OCI-LY3 (cell line): ENCODE results near the gene ROR1.
"Not testable (repeated sequence)": the region's sequence is repeated elsewhere in the genome, so short reads cannot be mapped to it uniquely, and the experiment has no call there.

ENCODE experiments used
- H2AFZ ChIP-seq: fragments of 200-600, 300-600 bp; shearing (Covaris generic); 2 replicates; pipeline ENCODE4 v1.6.0; 2014; ENCODE audit warnings: antibody characterized with exemption, low read depth, low read length
- H3K27ac ChIP-seq: fragments of 200-600, 300-600 bp; sonication (generic); 2 replicates; pipeline ENCODE4 v1.5.1; 2014; ENCODE audit warnings: mild to moderate bottlenecking, low read length, moderate library complexity, mixed read lengths
- H3K27me3 ChIP-seq: fragments of 200-600, 300-600 bp; sonication (generic); 2 replicates; pipeline ENCODE4 v1.6.1; 2014; ENCODE audit warnings: low read depth, low read length, mixed read lengths
- H3K36me3 ChIP-seq: fragments of 200-600, 300-600 bp; sonication (generic); replicated peaks from 2 replicates; pipeline ENCODE3; 2014; ENCODE audit warnings: low read depth, low read length, mixed read lengths
- H3K4me1 ChIP-seq: fragments of 300-600, 200-600 bp; sonication (generic); 2 replicates; pipeline ENCODE4 v1.6.1; 2014; ENCODE audit warnings: low read length, mixed read lengths
- H3K4me2 ChIP-seq: fragments of 200-600, 300-600 bp; sonication (generic); 2 replicates; pipeline ENCODE4 v1.6.1; 2014; ENCODE audit warnings: low read length, mixed read lengths
- H3K4me3 ChIP-seq: fragments of 300-600, 200-600 bp; sonication (generic); 2 replicates; pipeline ENCODE4 v1.5.1; 2014; ENCODE audit warnings: antibody characterized with exemption, mild to moderate bottlenecking, low read length, moderate library complexity
- H3K79me2 ChIP-seq: fragments of 300-600, 200-600 bp; shearing (Covaris generic); 2 replicates; pipeline ENCODE4 v1.6.1; 2014; ENCODE audit warnings: mild to moderate bottlenecking, low read length, mixed read lengths
- H3K9ac ChIP-seq: fragments of 300-600, 200-600 bp; shearing (Covaris generic); 2 replicates; pipeline ENCODE4 v1.6.0; 2014; ENCODE audit warnings: mild to moderate bottlenecking, low read length, moderate library complexity
- H3K9me3 ChIP-seq: fragments of 200-600, 300-600 bp; shearing (Covaris generic); 2 replicates; pipeline ENCODE4 v1.6.1; 2014; ENCODE audit warnings: low read length, mixed read lengths; ENCODE audit not compliant: insufficient read depth
- H4K20me1 ChIP-seq: fragments of 200-600, 300-600 bp; sonication (generic); 2 replicates; pipeline ENCODE4 v1.6.1; 2016; ENCODE audit warnings: low read length, mixed read lengths; ENCODE audit not compliant: insufficient read depth
- EZH2phosphoT487 ChIP-seq: fragments of 200-600 bp; shearing (Covaris generic); IDR thresholded peaks from 2 replicates; pipeline ENCODE4 v1.6.1; 2018; ENCODE audit warnings: antibody characterized with exemption, mixed run types, low read depth
- TF ChIP-seq, protein P1 (sequence below): fragments of 200-600, 300-600 bp; sonication (generic); IDR thresholded peaks from 2 replicates; pipeline ENCODE4 v1.5.1; 2014; ENCODE audit warnings: antibody characterized with exemption, low read length, low read depth

Gene ROR1

DNA sequence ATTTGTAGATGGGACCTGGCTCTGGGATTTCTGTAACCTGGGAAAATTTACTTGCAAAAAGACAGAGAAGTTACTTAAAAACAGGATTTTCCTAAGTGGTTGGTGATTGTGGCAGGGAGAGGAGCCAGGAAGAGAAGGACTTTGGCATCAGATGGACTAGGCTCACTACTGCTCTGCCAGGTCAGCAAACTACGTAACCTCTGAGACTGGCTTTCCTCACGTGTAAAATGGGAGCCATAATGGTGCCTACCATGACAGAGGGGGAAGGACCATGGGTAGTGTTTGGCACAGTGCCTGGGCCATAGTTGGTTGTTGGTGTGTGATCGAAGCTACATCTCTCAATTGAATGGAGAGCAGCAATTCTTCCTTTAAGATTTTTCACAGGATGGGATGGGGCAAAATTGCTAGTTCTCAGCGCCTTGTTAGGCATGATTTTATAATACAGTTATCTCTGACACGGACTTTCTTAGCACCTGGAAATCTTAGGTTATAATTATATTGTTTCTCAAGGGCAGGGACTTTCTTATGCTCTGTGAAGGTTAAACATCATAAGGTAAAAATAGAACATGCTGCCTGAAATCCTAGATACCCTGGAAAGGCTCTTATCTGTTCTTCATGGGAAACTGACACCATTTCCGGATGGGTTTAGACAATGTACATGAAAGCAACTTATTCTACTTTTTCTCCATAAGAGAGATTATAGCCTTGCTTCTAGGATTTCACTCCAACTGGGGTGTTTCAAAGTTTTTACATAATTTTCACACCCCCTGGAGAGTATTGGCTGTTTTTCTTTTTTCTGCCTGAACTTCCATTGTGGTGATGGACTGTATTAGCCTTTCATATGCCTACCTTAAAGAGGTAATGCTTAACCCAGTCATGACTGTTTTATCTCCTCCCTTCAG lies 10.9 kb downstream of the ROR1 start:
- Histone ChIP-seq H3K27me3 (no peaks in the 10 kb centered on the region; the same call in 1 of the 2 replicates), H3K4me1 (no peaks in the 10 kb centered on the region), H3K36me3 (no peaks in the 10 kb centered on the region), H3K4me3 (no peak overlapping the region), H4K20me1 (no peaks in the 10 kb centered on the region), H2AFZ (no peak overlapping the region), H3K79me2 (no peaks in the 10 kb centered on the region), H3K27ac (no peak overlapping the region), H3K4me2 (no peak overlapping the region), H3K9me3 (no peaks in the 10 kb centered on the region), H3K9ac (no peak overlapping the region)
- TF ChIP-seq EZH2phosphoT487 = no peak
- TF ChIP-seq, protein P1, sequence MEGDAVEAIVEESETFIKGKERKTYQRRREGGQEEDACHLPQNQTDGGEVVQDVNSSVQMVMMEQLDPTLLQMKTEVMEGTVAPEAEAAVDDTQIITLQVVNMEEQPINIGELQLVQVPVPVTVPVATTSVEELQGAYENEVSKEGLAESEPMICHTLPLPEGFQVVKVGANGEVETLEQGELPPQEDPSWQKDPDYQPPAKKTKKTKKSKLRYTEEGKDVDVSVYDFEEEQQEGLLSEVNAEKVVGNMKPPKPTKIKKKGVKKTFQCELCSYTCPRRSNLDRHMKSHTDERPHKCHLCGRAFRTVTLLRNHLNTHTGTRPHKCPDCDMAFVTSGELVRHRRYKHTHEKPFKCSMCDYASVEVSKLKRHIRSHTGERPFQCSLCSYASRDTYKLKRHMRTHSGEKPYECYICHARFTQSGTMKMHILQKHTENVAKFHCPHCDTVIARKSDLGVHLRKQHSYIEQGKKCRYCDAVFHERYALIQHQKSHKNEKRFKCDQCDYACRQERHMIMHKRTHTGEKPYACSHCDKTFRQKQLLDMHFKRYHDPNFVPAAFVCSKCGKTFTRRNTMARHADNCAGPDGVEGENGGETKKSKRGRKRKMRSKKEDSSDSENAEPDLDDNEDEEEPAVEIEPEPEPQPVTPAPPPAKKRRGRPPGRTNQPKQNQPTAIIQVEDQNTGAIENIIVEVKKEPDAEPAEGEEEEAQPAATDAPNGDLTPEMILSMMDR = no peak

DNA sequence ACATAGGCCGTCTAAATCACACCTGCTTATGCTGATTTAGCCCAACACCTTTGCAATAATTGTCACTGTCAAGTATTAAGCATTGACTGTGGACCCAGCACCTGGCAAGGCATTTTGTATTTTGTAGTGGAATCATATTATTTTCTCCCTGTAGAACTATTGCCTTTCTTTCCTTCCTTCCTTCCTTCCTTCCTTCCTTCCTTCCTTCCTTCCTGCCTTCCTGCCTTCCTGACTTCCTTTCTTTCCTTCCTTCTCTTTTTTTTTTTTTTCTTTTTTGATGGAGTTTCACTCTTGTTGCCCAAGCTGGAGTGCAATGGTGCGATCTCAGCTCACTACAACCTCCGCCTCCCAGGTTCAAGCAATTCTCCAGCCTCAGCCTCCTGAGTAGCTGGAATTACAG lies 13.5 kb downstream of the ROR1 start:
- H3K4me2 ChIP-seq, H3K36me3 ChIP-seq, H3K9me3 ChIP-seq, H4K20me1 ChIP-seq, H3K27me3 ChIP-seq, H3K27ac ChIP-seq, H3K79me2 ChIP-seq, H3K4me3 ChIP-seq, H3K9ac ChIP-seq, H2AFZ ChIP-seq, H3K4me1 ChIP-seq: not testable (repeated sequence)

DNA sequence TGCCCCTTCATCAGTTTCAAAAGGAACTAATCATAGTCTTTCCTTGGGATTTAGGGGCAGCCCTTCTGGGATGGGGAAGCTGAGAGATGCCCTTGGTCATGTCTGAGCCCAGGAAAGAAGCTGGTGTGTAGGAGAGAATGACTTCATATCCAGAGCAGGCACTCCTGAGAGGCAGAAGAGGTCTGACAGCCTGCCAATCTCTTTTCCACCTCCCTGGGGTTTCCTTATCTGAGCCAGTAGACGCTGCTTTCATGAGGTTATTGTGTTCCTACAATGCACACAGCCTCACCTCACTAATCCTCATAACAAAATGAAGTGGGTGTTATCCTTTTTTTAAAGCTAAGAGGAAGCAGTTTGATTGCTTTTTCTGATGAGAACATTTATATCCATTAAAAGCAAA lies 14.1 kb downstream of the ROR1 start:
- Histone ChIP-seq H3K79me2 (no peaks in the 10 kb centered on the region), H3K27ac (no peak overlapping the region), H2AFZ (no peak overlapping the region), H3K9me3 (no peaks in the 10 kb centered on the region), H3K4me2 (no peak overlapping the region), H3K27me3 (no peaks in the 10 kb centered on the region), H4K20me1 (no peaks in the 10 kb centered on the region), H3K4me3 (no peak overlapping the region), H3K36me3 (no peaks in the 10 kb centered on the region), H3K4me1 (no peaks in the 10 kb centered on the region), H3K9ac (no peak overlapping the region)
- TF ChIP-seq, protein P1 = no peak
- no peak for TF ChIP-seq EZH2phosphoT487

DNA sequence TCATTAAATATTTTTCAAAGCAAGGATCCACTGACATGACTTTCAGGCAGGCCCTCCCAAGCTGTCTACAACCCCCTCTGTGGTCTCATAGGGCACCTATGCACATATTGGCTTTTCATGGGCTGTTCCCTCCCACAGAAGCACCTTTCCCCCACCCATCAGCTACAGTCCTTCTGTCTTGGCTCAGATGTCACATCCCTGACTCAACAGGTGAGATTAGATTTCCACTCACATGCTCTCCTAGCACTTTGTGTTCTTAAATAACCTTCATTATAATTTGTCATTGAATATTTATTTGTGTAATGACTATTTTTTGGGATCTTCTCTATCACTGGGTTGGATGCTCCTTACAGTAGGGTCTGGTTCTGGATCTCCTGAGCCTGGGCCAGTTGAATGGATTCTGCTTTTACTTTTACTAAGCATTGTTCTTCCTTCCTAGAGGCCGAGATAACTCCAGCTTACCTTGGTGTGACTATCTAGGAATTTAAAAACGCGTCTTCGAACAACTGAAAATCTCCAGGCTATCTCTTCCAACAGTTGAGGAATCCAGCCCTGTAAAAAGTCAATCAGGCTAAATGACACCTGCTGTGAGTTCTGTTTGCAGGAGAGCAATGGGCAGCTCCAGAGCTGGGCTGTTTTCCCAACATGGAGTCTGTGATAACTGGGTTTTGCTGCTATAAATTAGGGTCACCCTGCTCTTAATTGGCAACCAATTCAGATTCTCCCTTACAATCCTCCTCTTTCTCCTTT lies 16.2 kb downstream of the ROR1 start:
- Histone ChIP-seq H3K4me3 (no peak overlapping the region), H3K9ac (no peak overlapping the region), H4K20me1 (no peaks in the 10 kb centered on the region), H3K27me3 (no peaks in the 10 kb centered on the region), H3K36me3 (no peaks in the 10 kb centered on the region), H3K9me3 (no peaks in the 10 kb centered on the region), H3K4me2 (no peak overlapping the region), H2AFZ (no peak overlapping the region), H3K4me1 (no peaks in the 10 kb centered on the region), H3K79me2 (no peaks in the 10 kb centered on the region), H3K27ac (no peak overlapping the region)
- TF ChIP-seq EZH2phosphoT487 = no peak
- TF ChIP-seq, protein P1 = no peak
